Thyroid gland (tissue), 4 donors: ENCODE data around the gene RRP12. TPM values are rescaled to one million over a fixed set of nuclear protein-coding genes. Genes with fewer than 3 reads are reported as not detected.

Experiments
- DNase-seq, 2 donors: peaks; one replicate each; pipeline ENCODE4 v3.0.0-alpha.2; 2019
- H3K27ac ChIP-seq, 3 donors: fragments of 200-600 bp; sonication (generic); 1 replicate in 2 of 3; 2 replicates in 1 of 3; pipeline ENCODE4 v1.5.1; 2016 to 2019; ENCODE audit warnings: mild to moderate bottlenecking in 1 of 3, moderate library complexity in 1 of 3
- H3K27me3 ChIP-seq: fragments of 200-600 bp; sonication (generic); one replicate; pipeline ENCODE4 v1.5.1; 2019
- H3K36me3 ChIP-seq, 2 donors: fragments of 200-600 bp; sonication (generic); one replicate each; pipeline ENCODE4 v1.5.1; 2016 to 2019
- H3K4me1 ChIP-seq, 2 donors: fragments of 200-600 bp; sonication (generic); one replicate each; pipeline ENCODE4 v1.5.1; 2017 to 2019
- H3K4me3 ChIP-seq, 3 donors: fragments of 200-600 bp; sonication (generic); replicated peaks in 1 of 3; 1 replicate in 2 of 3; 2 replicates in 1 of 3; pipeline ENCODE4 v1.5.1; 2016; ENCODE audit warnings: mild to moderate bottlenecking in 1 of 3
- H3K9me3 ChIP-seq: fragments of 200-600 bp; sonication (generic); one replicate; pipeline ENCODE4 v1.5.1; 2017
- POLR2A ChIP-seq, 2 donors: fragments of 450-650 bp; IDR thresholded peaks; one replicate each; pipeline ENCODE4 v1.6.1; 2017; ENCODE audit warnings: antibody characterized with exemption in 2 of 2, mild to moderate bottlenecking in 2 of 2, moderate library complexity in 1 of 2
- WGBS, 2 donors: methylation state at CpG; one replicate each; pipeline ENCODE4 v1.1.5; 2017; 5-methylcytosine and 5-hydroxymethylcytosine counted together
- intact Hi-C: fragments of 100-400 bp; cut with DNase I; formaldehyde crosslinking; loops from one replicate; pipeline ENCODE4 v1.15.1; 2023
- small RNA-seq: library from RNA; depleted of rRNA; stranded (forward); fragments of <200 nt; gene quantifications from one replicate; pipeline ENCODE3, GENCODE V24; 2016
- total RNA-seq, 4 donors: library from RNA; depleted of rRNA; stranded (reverse); fragments of >200 nt; gene quantifications; one replicate each; pipeline ENCODE4 v1.2.3, GENCODE V29; 2016
- TF ChIP-seq, protein P1 (sequence below), 6 experiments: fragments of 200-600 bp in 3 of 6; fragments of 450-650 bp in 3 of 6; sonication (generic) in 3 of 6; IDR thresholded peaks; one replicate each; pipeline ENCODE4 v1.5.1; 2016 to 2019; ENCODE audit warnings: antibody characterized with exemption in 6 of 6, mild to moderate bottlenecking in 2 of 6, inconsistent platforms in 1 of 6, moderate library complexity in 1 of 6

RRP12 gene
- total RNA-seq, 4 donors from 2014 or later = 8.3 to 27.4 (median 15.0) TPM

DNA sequence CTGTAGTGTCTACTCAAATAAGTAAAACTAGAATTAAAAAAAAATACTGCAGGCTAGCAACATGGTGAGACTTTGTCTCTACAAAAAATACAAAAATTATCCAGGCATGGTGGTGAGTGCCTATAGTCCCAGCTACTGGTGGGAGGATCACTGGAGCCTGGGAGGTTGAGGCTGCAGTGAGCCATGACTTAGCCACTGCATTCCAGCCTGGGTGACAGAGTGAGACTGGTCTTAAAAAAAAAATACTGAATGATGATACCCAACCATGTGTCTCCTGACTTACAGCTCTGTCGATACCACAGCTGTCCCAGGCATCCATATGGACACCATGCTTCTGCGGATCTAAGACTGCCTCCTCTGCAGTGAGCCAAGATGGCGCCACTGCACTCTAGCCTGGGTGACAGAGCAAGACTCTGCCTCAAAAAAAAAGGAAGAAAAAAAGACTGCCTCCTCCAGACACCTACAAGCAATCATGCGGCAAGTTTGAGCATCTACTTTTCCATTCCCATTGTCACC lies 90.0 kb downstream of the RRP12 start:
- H3K27ac ChIP-seq = no peak overlapping the region
- H3K36me3 ChIP-seq = no peaks in the 10 kb centered on the region
- DNase-seq = peak in 1 of 2 donors; percentile 14
- no peaks in the 10 kb centered on the region for H3K9me3 ChIP-seq
- no peaks in the 10 kb centered on the region for H3K27me3 ChIP-seq
- no peak overlapping the region for H3K4me3 ChIP-seq
- intact Hi-C loops = no loop called here
- 87 to 95% methylated on average over 4 of the region's 4 CpGs for WGBS, 2 donors
- TF ChIP-seq POLR2A (IDR thresholded peaks at IDR 0.05) = no peak
- TF ChIP-seq, protein P1, sequence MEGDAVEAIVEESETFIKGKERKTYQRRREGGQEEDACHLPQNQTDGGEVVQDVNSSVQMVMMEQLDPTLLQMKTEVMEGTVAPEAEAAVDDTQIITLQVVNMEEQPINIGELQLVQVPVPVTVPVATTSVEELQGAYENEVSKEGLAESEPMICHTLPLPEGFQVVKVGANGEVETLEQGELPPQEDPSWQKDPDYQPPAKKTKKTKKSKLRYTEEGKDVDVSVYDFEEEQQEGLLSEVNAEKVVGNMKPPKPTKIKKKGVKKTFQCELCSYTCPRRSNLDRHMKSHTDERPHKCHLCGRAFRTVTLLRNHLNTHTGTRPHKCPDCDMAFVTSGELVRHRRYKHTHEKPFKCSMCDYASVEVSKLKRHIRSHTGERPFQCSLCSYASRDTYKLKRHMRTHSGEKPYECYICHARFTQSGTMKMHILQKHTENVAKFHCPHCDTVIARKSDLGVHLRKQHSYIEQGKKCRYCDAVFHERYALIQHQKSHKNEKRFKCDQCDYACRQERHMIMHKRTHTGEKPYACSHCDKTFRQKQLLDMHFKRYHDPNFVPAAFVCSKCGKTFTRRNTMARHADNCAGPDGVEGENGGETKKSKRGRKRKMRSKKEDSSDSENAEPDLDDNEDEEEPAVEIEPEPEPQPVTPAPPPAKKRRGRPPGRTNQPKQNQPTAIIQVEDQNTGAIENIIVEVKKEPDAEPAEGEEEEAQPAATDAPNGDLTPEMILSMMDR (IDR thresholded peaks at IDR 0.05) = no peak
- no peaks in the 10 kb centered on the region for H3K4me1 ChIP-seq

DNA sequence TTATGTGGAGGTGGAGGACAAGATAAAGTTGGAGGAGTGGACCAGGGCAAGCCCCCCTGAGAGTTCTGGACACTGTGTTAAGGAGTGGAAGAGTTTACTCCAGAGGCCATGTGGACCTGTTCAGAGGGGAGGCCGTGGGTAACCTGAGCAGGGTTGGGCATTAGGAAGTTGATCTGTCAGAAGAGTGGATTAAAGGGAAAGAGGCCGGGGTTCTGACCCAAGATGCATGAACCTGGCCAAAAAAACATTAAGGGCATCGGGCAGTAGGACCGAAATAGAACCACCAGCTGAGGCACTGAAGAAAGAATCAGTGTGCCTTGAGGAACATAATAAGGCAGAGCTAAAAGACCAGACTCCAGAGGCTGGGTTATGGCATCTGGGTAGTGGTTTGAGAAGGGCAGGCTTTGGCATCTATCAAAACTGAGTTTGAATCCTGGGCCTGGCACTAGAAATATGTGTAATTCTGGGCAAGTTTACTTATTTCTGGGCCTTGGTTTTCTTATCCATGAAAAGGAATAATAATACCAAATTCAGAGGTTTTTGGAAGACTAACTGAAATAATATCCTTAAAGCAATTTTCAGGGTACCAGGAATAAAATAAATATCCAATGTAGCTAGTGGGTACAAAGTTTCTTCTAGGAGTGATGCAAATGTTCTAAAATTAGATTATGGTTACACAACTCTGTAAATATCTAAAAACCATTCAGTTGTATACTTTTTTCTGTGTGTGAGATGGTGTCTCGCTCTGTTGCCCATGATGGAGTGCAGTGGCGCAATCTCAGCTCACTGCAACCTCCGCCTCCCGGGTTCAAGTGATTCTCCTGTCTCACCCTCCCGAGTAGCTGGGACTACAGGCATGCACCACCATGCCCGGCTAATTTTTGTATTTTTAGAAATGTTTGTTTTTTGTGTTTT lies 93.0 kb downstream of the RRP12 start:
- no peaks in the 10 kb centered on the region for H3K9me3 ChIP-seq
- intact Hi-C loops = no loop called here
- no peaks in the 10 kb centered on the region for H3K4me1 ChIP-seq
- H3K4me3 ChIP-seq = no peak overlapping the region
- peak in 1 of 2 donors; percentile 15 for DNase-seq
- no peaks in the 10 kb centered on the region for H3K36me3 ChIP-seq
- WGBS, 2 donors = 60 to 66% methylated on average over 10 of the region's 10 CpGs
- no peaks in the 10 kb centered on the region for H3K27me3 ChIP-seq
- no peak overlapping the region for H3K27ac ChIP-seq
- TF ChIP-seq POLR2A (IDR thresholded peaks at IDR 0.05) = no peak
- TF ChIP-seq, protein P1 (IDR thresholded peaks at IDR 0.05) = no peak

DNA sequence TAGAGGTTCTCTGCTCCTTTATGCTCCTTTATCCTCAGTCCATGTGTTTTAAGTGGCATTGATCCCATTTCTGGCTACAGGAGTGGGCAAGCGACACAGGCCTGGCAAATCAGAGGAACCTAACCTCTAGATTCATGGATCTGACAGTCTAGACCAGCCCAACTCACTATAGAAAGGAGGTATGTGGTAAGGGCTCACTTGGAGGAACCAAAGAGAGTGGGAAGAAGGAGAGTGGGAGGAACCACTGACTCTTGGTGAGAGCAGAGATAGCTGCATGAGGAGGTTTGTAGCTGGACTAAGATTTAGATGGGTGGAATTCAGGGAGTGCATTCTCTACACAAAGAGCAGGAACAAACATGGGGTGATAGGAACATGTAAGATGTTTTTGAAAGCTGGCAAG lies 93.7 kb downstream of the RRP12 start:
- intact Hi-C loops = no loop called here
- H3K27me3 ChIP-seq = no peaks in the 10 kb centered on the region

More for the DNA sequence above, 93.7 kb downstream of the RRP12 start:
- Histone ChIP-seq H3K27ac (no peak overlapping the region), H3K4me1 (no peaks in the 10 kb centered on the region), H3K9me3 (no peaks in the 10 kb centered on the region), H3K4me3 (no peak overlapping the region), H3K36me3 (no peaks in the 10 kb centered on the region)
- WGBS, 2 donors = 95 to 97% methylated on average over 1 of the region's 1 CpG
- DNase-seq = no peak
- no peak for TF ChIP-seq POLR2A (IDR thresholded peaks at IDR 0.05)
- TF ChIP-seq, protein P1 (IDR thresholded peaks at IDR 0.05) = no peak

Small RNA genes within 50 kb of the gene (small RNA-seq; reads per million reads assigned to genes)
- not detected for gene RF00019

Other genes starting within 250 kb of the RRP12 start
- under 1 TPM; under 0.01 to 0.78 (median 0.15) TPM for gene SLIT1, start 215.4 kb downstream of the RRP12 start, total RNA-seq
- 10 to 100 TPM in 1 of 4 donors, 1 to 10 TPM in 3; 7.0 to 11.0 (median 8.5) TPM for gene ARHGAP19, start 108.7 kb downstream of the RRP12 start, total RNA-seq
- gene FRAT1, start 82.1 kb downstream of the RRP12 start, total RNA-seq = 1 to 10 TPM; 5.3 to 8.7 (median 6.6) TPM
- gene FRAT2, start 66.6 kb downstream of the RRP12 start, total RNA-seq = 10 to 100 TPM; 19.5 to 23.2 (median 21.8) TPM
- 100 to 1,000 TPM; 157 to 269 (median 191) TPM for gene PGAM1, start 24.9 kb upstream of the RRP12 start, total RNA-seq
- gene EXOSC1, start 44.7 kb upstream of the RRP12 start, total RNA-seq = 10 to 100 TPM; 23.6 to 51.1 (median 29.2) TPM
- gene ZDHHC16, start 44.8 kb upstream of the RRP12 start, total RNA-seq = 10 to 100 TPM; 36.1 to 52.5 (median 36.5) TPM
- 10 to 100 TPM; 64.7 to 85.7 (median 75.2) TPM for gene MMS19, start 97.1 kb upstream of the RRP12 start, total RNA-seq
- 10 to 100 TPM in 3 of 4 donors, 1 to 10 TPM in 1; 7.8 to 27.8 (median 20.0) TPM for gene UBTD1, start 97.6 kb upstream of the RRP12 start, total RNA-seq
- not detected for gene ANKRD2, start 171.4 kb upstream of the RRP12 start, total RNA-seq
- gene HOGA1, start 183.0 kb upstream of the RRP12 start, total RNA-seq = 1 to 10 TPM in 2 of 4 donors, under 1 TPM in 2; 0.67 to 4.5 (median 0.93) TPM
- 1 to 10 TPM in 2 of 4 donors, not detected in 2; 1.0 to 1.1 TPM for gene C10orf62, start 188.4 kb upstream of the RRP12 start, total RNA-seq
- gene MORN4, start 232.2 kb upstream of the RRP12 start, total RNA-seq = 10 to 100 TPM in 2 of 4 donors, 1 to 10 TPM in 2; 4.6 to 18.9 (median 9.7) TPM
- 10 to 100 TPM; 19.9 to 31.3 (median 24.1) TPM for gene PI4K2A, start 239.3 kb upstream of the RRP12 start, total RNA-seq